Suppressor macrophage treated with lipopolysaccharide for 4 hours (primary cell): ENCODE results near the gene TELO2.

ENCODE experiments used
- DNase-seq: peaks from one replicate; pipeline ENCODE4 v3.0.0-alpha.2; 2020

The TELO2 gene

GRCh38 chr16:1492923-1493745 is at the start of gene TELO2:
Gene TELO2 (plus strand): TSS chr16:1493360. CDS start chr16:1494282, 922 bp downstream.
- DNase-seq, result peak; percentile 95

- no peak for DNase-seq
Measured at GRCh38 chr16:1443403-1443973, 49.7 kb upstream of the TELO2 start.

- no peak for DNase-seq
Measured at GRCh38 chr16:1443980-1444729, 49.0 kb upstream of the TELO2 start, which contains the start of gene CCDC154. Gene CCDC154 (minus strand): TSS chr16:1444556. CDS start chr16:1444322, 234 bp downstream.

GRCh38 chr16:1444730-1445517 is 48.2 kb upstream of the TELO2 start:
- no peak for DNase-seq

GRCh38 chr16:1445518-1446203 is 47.5 kb upstream of the TELO2 start:
- DNase-seq, result no peak

- DNase-seq, result no peak
Measured at GRCh38 chr16:1446296-1447080, 46.7 kb upstream of the TELO2 start.

GRCh38 chr16:1447965-1448364 is 45.2 kb upstream of the TELO2 start:
- no peak for DNase-seq

GRCh38 chr16:1448536-1449116 is 44.5 kb upstream of the TELO2 start:
- DNase-seq, result no peak

- no peak for DNase-seq
Measured at GRCh38 chr16:1449201-1449788, 43.9 kb upstream of the TELO2 start.

GRCh38 chr16:1450218-1450617 is 42.9 kb upstream of the TELO2 start:
- DNase-seq, result no peak

- no peak for DNase-seq
Measured at GRCh38 chr16:1450841-1451240, 42.3 kb upstream of the TELO2 start.

- no peak for DNase-seq
Measured at GRCh38 chr16:1451702-1452392, 41.3 kb upstream of the TELO2 start.

GRCh38 chr16:1452530-1452929 is 40.6 kb upstream of the TELO2 start:
- no peak for DNase-seq

- no peak for DNase-seq
Measured at GRCh38 chr16:1453316-1453715, 39.8 kb upstream of the TELO2 start.

- DNase-seq, result no peak
Measured at GRCh38 chr16:1454561-1454960, 38.6 kb upstream of the TELO2 start.

GRCh38 chr16:1455190-1456171 is 37.7 kb upstream of the TELO2 start:
- no peak for DNase-seq

- no peak for DNase-seq
Measured at GRCh38 chr16:1456951-1457350, 36.2 kb upstream of the TELO2 start.

GRCh38 chr16:1457489-1458245 is 35.5 kb upstream of the TELO2 start:
- DNase-seq, result no peak
